SIG-M5 treated with dmso at 0.1 percent for 504 hours (cell line): ENCODE results near the gene C10orf90.
"Not testable (repeated sequence)": the region's sequence is repeated elsewhere in the genome, so short reads cannot be mapped to it uniquely, and the experiment has no call there.

Experiments
- DNase-seq: peaks from one replicate; lab custom pipeline; 2025; ENCODE audit not compliant: unreplicated experiment; lab: John Stamatoyannopoulos, UW

Gene C10orf90

DNA sequence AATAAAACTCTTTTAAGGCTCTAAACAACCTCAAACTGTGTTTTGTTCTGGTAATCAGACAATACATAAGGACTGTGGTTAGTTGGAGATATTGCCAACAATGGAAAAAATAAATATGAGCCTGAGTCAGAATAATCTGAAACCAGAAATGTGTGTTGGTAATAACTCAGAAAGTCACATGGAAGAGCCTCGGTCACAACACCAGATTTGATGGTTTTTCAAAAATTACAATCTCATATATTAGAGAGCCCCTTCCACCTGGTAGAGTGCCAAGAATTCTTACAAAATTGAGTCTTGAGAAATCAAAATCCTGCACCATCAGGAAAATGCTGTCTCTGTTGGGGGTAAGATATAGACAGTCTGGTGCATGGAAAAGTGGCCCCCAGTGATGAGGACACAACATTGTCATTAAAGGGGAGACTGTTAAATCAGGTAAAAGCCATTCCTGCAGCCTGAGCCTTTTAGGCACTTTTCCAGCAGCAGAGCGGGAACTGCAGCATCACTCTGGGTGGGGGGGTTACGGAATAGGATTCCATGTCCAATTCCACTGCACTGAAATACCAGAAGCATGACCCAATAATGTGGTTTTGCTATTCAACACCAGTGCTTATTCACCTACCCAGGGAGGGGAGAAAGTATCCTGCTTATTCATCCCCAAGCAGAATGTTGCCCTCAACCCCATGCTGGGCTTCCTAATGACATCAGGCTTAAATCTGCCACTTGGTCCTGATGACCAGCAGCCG lies 272.7 kb downstream of the C10orf90 start:
- no peak for DNase-seq

GRCh38 chr10:126397156-126397555 lies 273.3 kb downstream of the C10orf90 start:
- no peak for DNase-seq

DNA sequence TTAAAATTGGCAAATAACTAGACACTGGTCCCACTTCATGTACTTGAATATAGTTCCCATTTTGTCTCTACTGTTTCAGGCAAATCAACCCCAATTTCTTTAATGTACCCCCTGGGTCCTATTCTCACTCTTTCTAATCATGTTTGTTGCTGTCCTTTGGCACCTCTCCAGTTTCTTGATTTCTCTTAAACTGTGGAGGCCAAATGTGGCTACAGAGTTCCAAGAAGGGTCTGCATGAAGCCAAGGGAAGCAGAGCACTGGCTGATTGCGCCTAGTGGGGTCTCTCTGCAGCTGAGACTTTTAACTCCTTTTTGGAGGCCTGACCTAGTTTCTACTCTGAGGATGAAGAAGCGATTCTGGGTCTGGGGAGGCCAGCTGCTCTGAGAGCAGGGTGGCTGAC lies 275.5 kb downstream of the C10orf90 start:
- no peak for DNase-seq

DNA sequence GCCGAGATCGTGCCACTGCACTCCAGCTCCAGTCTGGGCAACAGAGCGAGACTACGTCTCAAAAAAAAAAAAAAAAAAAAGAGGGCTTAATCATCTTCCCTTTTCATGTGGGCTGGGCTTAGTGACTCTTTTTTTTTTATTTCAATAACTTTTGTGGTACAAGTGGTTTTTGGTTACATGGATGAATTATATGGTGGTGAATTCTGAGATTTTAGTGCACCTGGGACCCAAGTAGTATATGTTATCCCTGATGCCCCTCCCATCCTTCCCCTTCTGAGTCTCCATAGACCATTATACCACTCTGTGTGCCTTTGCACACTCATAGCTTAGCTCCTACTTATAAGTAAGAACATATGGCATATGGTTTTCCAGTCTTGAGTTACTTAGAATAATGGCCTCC lies 277.4 kb downstream of the C10orf90 start:
- DNase-seq: no peak

GRCh38 chr10:126392469-126392868 lies 278.0 kb downstream of the C10orf90 start:
- DNase-seq: no peak

DNA sequence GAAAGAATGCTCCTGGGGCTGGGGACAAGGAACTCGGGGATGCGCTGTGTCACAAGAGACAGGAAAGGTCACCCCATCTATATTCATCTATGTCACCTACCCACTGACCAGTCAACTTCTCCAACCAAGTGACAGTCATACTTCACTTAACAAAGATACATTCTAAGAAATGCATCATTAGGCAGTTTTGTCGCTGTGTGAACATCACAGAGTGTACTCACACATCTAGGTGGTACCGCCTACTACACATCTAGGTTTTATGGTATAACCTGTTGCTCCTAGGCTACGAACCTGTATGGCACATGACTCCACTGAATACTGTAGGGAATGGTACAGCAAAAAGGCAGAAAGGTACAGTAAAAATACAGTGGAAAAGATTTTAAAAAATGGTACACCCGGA lies 278.4 kb downstream of the C10orf90 start:
- no peak for DNase-seq

DNA sequence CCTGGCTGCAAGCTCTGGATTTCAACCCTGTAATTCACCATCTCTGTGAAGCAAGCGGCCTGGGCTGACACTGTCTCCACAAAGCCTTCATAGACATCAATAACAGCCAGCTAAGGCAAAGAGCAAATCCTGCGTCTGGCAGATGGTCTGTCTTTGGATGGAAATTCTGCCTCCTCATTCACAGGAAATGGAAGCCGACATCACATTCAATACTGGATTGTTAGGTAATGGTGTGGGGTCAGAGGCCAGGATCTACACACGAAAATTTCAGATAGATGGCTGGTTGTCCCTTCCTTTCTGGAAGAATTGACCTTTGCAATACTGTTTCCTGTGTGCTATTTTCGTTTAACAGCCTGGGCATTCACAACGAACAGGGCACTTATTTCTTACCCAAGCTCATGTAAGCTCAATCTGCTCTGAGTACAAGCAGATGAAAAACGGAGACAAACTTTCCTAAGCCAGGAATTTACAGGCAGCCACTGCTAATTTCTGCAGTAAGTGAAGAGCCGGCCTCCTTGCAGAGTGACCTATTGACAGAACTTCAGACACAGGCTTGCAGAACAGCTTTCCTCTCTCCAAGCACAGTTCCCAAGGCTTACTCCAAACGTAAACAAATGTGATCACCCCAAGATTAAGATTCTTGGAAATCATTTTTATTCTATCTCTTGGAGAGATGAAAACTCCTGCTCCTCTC lies 279.2 kb downstream of the C10orf90 start:
- DNase-seq: no peak

- DNase-seq: no peak
Measured at GRCh38 chr10:126390324-126390723, 280.2 kb downstream of the C10orf90 start.

DNA sequence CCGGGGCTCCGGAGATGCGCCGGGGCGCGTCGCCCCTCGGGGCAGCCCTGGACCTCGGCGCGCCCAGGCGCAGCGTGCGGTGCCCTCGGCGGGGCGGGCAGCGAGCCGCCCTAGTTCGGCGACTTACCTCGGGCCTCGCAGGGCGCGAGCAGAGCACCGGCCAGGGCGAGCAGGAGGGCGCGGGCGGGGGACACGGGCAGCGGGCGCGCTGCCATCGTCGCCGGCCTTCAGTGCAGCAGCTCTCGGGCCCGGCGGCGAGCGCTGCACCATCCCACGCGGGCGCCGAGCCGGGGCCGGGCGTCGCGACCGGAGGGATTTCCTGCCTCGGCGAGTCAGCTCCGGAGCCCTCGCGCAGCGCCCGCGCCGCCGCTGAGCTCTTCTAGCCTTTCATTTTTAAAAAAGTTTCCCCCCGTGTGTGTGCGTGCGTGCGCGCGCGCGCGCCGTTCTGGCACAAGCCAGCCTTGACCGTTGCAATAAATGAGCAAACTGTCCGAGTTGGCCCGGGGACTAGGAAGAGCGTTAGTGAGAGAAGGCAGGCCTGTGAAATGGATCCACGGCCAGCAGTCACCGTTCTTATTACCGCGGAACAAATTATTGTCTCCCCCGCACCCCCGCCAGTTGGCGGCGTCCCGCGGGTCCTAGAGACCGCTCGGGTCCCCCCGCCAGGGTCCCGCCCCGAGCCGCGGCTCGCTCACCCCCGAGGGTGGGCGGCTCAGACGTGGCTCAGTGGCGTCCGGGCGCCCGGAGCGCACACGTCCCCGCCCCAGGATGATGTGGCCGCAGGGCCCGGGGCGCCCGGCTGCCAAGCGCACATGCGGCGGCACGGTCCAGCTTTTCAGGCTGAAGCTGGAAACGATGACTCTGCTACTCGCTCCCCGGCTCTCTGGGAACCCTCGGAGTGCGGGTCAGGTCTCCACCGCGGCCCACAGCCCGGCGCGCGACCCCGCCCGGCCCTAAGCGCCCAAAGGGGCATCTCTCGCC lies 282.3 kb downstream of the C10orf90 start, which contains the start of gene ADAM12:
ADAM12 (minus strand) TSS at position 547 of the 981 bp plus-strand sequence; CDS start at position 215, 332 bp downstream.
- no peak for DNase-seq

GRCh38 chr10:126387041-126387921 lies 283.2 kb downstream of the C10orf90 start:
- peak; percentile 0 for DNase-seq

DNA sequence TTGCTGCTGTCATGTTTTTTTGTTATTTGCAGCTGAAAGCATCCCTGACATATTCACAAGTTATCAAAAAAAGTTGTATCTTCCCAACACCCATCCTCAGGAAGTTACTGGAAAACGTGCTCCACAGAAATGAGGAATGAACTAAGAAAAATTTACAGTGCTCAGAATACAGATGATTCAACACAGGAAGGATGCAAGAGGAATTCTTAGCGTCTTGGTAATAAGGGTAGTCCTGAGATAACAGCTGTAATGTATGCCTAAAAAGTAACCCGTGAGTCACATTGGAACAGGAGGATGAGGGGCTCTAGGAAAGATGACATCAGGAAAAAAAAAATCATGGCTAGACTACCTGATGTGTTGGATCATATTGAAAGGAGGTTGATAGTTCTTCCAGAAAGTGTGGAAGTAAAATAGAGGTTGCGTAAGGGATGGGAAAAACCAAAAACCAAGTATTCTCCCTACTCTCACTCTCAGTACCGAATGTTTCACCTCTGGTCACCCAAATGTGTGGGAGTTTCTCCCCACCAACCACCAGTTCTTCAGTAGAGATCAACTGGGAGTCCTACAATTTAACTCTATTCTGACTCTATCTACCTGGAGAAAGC lies 286.1 kb downstream of the C10orf90 start:
- DNase-seq: no peak

DNA sequence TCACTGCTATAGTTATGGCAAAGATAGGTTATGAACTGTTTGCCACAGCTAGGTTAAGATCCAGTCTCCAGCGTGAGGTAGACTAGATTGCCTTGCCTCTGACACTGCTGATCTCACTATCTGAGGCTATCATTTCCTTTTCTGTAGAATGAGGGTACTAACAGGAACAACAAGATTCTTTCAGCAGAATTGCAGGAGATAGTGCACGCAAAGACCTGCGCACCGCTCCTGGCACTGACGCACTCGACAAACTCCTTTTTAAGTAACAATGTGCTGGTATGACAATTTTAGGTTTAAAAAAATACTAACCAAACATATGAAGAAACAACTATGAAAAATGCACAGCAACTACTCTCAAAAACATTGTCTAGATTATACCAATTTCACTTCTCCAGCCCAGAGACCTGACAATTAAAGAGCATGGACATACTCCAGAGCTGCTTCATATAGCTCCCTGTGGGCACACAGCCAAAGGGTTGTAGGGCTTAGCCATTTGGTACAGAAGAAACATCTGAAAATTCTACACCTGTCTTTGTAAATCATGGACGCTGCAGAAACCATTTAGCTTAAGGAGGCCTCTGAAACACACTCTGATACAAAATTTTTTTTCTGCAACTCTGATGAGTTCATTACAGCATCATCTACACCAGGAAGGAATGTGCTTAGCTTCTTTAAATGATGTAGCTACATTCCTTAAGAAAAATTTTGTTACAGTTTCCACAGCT lies 290.0 kb downstream of the C10orf90 start:
- DNase-seq: no peak

- DNase-seq: not testable (repeated sequence)
Measured at GRCh38 chr10:126379166-126379565, 291.3 kb downstream of the C10orf90 start.

- no peak for DNase-seq
Measured at GRCh38 chr10:126376956-126377355, 293.5 kb downstream of the C10orf90 start.

GRCh38 chr10:126375926-126376554 lies 294.5 kb downstream of the C10orf90 start:
- no peak for DNase-seq

DNA sequence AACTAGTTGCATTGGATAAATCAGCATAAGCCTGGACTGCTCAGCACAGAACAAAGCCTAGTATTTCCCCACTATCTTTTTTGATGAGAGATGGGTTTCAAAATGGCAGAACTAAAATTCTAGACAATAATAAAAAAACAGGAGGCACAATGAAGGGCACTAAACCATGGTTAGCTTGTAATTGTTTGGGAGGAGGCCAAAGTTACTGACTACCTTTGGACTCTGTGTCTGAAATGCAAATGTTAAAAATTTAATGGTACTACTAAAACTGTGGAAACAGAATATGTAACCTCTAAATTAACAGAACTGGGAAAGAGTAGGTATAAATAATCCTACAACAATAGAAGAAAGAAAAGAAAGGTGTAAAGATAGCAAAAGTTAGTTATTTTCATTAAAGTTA lies 295.2 kb downstream of the C10orf90 start:
- DNase-seq: no peak
